Hematopoietic multipotent progenitor cell treated with erythropoietin and hydrocortisone succinate and interleukin-3 and kit ligand, for 4 days (in vitro differentiated cells): ENCODE results near the gene ISY1.
"Not testable (repeated sequence)": the region's sequence is repeated elsewhere in the genome, so short reads cannot be mapped to it uniquely, and the experiment has no call there.

Source experiments
- DNase-seq: peaks from one replicate; pipeline ENCODE4 v3.0.0-alpha.2; 2015

The ISY1 gene

DNA sequence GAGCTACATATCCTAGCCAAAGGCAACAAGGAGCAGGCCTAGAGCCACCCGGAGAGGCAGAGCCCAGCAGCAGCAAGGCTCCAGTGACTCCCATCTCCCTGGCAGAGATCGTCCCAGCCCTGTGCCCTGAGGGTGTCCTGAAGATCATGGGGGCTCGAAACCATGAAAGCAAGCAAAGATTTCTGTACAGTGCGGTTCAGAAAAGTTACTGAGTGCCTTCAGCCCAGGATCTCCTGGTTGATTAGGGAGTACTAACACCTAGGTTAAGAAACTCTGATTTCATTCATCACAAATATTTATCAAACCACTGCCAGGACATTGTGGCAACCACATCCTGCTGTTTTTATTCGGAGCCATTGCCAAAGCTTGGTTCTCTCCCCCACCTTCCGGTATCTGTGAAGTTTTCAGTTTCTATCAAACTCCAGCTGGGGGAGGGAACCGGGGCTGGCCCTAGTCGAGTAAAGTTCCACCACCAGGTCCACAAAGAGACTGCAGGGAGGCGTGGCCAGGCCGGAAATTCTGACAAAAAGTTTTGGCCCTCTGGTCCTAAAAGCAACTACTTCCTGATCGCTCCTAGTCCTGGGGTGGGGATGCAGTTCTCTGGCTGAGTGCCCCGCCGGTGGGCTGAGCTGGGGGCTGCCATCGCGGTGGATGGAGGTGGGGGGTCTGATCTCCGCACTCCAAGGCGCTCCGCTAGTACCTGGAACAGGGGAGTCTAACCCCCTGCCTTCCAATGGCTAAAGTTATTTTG lies 40.4 kb downstream of the ISY1 start:
- peak; percentile 98 for DNase-seq

DNA sequence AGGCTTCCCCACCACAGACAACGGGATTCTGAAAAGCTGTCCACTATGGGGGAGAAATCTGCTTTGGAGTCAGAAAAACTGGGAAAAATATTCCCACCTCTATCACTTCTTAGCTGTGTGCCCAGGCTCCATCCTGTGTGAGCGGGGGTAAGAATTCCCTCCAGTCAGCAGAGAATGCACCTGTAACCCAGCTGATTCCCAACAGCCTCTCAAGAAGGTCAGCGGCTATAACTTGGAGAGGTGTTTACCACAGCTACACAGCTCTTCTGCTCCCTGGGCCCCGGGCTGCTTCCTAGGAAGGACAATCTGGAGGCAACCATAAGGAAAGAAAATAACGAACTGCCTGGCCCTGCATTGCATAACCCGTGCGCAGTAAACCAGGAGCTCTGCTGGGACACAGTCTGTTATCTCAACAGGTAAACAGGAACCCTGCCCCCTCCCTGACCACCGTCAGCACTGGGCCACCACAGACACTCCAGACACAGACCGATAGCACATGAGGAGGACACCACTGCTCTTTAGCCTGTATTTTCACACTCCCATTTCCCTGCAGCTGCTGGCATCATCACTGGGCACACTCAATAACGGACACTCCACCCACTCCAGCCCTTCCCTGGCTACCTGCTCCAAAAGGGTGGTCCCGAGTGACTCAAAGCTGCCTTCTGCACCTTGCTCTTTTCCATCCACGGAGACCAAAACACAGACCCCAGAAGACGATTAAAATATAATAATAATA lies 41.3 kb downstream of the ISY1 start:
- DNase-seq: no peak

DNA sequence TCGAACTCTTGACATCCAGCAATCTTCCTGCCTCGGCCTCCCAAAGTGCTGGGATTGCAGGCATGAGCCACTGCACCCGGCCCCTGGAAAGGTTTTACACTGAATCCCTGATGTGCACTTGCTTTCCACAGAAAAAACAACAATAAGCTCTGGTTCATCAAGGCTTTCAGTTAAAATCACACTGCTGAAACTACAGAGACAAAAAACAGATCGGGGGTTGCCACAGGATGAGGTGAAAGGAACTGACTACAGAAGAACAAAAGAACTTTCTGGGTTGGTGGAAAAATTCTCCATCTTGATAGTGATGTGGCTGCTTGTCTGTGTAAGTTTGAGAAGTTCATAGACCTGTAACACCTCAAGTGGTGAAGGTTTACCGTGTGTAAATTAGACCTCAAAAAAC lies 42.1 kb downstream of the ISY1 start:
- DNase-seq: no peak

DNA sequence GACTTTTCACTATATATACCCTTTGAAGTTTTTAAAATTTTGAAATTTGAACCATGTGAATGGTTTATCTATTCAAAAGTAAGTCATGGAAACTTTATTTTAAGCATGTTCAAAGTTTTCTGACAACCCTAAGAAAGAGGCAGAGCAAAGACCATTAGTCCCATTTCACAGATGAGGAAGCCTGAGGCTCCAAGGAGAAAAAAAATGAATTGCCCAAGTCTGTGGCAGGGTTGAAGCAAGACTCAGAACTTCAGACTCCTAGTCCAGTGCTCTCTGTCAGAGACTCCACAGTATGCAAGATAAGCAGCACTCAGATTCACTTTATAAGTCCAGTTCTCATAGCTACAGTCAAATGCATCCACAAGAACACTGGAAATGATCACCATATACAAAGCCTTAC lies 43.7 kb downstream of the ISY1 start:
- no peak for DNase-seq

DNA sequence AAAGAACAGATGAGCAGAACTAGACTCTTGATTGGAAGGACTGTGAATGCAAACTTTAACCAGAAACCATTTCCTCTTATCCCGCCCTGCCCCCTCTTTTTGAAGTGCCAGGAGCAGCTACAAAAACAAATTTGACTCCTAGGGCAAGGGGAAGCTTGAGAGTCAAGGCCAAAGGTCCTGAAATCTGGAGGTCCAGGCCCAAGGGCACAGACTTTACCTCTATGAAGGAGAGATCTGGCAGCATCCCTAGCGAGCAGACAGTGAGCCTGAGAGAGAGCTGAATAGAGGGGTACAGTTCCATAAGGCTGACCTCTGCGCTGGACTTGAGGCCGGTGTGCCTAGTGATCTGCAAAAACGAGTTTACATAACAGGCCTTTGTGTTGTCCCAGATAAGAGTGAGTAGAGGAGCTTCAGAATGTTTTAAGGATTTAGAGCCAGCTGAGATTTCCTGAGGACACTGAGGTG lies 44.3 kb downstream of the ISY1 start:
- DNase-seq: no peak

DNA sequence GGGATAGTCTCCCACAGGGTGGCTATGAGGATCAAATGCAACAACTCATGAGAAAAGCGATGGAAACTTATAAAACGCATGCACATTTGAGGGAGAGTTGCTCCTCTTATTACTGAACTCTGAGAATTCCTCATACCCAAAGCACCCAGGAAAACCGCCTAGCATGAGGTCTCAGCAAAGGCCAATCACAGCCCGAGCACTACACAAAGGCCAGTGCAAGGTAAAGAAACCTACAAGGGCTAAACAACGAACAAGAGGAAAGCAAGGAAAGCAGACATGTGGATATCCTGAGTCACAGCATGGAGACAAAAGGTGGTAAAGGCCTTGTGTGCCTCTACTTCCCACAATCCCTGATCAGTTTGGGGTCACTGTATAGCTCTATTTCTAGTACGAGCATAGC lies 46.4 kb downstream of the ISY1 start:
- DNase-seq: no peak

DNA sequence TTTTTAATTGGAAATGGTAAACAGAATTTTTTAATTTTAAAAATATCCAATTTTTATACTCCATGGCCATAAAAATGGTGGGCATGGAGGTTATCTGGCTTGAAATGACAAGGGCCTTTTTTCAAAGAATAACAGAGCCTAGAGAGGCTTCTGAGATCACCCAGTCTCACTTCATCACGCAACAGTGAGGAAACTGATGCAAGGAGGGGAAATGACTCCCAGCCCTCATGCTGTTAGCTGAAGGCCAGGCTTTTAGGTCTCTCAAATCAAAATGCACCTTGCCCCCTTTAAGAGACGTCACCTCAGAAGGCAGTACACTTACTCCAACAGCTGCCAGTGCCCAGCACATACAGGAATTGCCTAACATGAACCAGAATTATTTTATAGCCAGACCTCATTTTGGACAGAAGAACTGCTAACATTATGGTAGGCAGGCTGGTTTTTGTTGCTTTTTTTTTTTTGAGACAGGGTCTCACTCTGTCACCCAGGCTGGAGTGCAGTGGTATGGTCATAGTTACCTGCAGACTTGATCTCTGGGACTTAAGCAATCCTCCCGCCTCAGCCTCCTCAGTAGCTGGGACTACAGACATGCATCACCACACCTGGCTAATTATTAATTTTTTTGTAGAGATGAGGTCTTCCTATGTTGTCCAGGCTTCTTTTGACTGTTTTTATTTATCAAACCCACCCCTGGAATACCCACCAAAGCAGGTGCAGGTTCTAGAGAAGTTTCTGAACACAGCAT lies 48.4 kb downstream of the ISY1 start:
- peak; percentile 36 for DNase-seq

DNA sequence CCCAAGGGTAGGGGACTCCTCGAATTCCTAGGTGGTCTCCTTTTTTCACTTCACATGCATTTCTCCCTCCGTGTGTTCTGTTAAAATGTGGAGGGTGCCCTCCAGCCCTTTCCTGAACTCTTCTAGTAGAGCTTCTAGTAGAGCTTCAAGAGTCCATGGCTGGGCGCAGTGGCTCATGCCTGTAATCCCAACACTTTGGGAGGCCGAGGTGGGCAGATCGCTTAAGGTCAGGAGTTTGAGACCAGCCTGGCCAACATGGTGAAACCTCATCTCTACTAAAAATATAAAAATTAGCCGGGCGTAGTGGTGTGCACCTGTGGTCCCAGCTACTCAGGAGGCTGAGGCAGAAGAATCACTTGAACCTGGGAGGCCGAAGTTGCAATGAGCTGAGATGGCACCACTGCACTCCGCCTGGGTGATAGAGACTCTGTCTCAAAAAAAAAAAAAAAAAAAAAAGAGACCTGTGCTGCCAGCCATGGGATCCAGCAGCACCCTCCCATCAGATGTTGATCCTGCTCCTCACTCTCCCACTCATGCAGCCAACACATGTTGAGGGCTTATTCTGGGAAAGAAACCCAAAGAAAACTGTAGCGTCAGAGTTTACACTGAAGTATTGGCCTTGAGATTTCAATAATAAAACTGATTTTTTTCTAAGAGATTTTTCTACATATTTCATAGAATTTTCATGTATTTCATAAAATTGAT lies 49.6 kb downstream of the ISY1 start:
- not testable (repeated sequence) for DNase-seq

DNA sequence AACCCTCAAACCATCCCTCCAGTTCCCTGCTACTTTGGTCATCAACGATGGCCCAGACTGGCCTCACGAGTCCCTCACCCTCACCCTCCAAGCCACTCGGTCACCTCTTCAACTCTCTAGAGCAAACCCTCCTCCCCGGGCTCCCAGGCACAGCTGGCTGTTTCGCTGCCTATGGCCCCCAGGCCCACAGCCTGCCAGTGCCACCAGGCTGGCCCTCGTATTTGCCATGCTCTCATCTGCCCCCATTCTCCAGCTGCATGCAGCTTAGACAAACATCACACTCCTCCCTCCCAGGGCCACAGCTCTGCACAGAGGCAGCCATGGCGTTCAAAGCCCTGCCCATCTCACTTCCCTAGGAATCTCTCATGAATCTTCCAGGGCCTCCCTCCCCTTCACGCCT lies 53.1 kb downstream of the ISY1 start:
- DNase-seq: no peak

DNA sequence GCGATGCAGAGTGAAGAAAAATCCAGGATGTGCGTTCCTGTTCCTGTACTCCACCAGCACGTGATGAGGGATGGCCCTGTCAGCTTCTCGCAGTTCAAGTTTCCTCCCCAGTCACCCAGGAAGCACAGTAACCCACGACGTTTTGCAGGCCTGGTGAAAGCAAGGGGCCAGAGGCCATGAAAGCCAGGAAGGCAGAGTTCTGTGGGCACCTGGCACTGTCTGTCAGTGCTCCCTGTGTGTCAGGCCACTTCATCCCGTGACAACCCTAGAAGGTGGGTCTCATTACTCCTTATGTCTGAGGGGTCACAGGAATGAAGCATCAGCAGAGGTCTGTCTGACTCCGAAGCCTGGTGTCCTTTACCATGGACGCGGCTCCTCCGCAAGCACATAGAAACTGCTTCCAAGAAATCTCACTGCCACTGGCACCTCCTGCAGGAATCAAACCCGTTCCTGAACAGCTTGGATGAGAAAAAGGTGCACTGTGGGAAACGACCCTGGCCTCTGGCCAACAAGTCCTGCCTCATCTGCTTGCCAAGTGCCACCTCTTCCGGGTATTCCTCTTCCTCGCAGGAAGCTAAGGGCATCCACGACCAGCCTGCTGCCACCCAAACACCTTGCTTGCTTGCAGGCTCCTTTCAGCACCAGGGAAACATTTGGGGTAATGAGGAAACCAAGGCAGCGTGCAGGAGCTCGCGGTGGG lies 53.8 kb downstream of the ISY1 start:
- DNase-seq: no peak

DNA sequence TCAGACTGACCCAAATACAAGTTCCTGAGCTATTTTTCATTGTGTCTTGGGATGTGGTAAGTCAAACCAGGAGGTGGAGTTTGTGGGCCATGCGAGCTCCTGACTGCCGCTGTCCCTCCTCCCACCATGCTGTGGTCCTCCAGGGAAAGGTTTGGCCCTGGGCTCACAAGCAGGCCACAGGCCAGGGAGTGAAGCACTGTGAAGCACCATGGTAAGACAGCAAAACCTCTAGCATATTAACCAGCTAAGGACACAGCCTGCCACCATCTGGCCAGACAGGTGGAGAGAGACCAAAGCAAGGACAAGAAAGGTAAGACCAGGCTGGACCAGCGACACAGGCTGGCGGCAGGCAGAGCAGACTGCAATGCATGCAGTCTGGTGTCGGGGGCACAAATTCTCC lies 54.5 kb downstream of the ISY1 start:
- DNase-seq: no peak

DNA sequence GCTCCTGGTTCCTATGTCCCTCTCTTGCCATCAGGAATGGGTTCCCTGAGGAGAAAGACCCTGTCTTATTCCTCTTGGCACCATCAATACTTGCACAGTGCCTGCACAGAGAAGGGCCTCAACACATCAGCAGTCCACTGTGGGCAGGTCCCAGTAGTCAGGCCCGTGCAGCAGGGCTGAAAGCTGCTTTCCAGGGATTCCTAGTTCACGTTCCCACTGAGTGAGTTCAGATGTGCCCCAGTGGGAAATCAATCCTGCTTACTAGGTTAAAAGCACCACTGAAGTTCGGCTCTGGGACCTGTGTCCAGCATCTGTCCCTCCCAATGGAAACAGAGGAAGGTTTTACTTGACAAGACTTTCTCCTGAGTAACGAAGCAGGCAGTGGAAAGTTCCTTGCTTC lies 55.0 kb downstream of the ISY1 start:
- no peak for DNase-seq

DNA sequence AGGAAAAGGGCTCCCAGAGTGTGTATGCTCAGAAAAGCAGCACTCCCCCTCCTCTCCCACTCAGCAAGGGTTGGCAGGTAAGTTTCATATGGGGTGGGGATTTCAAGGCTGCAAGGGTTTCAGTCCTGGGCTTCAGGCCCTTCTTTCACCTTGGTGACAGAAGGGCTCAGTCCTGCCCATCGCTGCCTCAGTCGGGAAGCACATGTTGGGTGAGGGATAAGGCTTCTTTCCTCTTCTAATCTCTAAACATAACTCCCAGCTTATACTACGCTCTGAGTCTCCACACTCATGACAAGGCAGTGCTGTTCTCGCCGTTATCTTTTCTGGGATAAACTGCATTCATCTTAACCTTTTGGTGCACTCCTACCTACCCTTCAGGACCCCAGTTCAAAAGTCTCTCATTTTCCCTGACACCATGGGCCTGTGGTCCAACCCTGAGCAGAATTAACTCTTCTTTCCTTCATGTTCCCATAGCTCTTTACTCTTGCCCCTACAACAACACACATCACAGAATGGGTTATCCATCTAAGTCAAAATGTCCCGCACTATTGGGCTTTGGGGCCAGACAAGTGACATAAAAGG lies 56.3 kb downstream of the ISY1 start:
- DNase-seq: no peak

DNA sequence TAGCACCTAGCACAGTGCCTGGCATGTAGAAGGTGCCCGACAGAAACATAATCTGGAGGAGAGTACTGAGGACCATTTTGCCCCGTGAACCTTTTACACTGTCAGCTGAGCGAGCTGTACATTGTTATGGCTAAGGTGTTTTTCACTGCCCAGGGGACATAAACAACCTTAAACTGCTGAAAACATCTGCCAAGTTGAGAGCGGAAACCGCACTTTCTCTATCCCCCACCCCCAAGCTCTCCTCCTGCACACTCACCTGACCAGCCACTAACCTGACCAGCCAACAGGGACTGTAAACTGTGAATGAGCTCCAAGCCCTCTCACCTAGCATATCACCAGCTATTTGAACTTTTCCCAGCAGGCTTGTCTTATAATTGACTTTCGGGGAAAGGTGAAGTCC lies 56.8 kb downstream of the ISY1 start:
- no peak for DNase-seq

DNA sequence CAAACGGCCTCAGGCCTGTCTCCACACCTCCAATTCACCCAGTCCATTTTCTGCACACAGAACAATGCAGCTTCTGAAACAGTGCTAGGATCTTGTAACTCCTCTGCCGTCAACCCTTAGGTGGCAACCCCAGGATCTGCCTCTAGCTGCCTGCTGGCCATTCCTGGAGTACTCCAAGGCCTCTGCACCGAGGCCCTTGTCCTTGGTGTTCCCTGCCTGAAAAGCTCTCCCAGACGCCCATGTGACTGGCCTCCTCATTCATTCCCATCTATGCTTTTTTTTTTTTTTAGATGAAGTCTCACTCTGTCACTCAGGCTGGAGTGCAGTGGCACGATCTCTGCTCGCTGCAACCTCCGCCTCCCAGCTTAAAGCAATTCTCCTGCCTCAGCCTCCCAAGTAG lies 57.6 kb downstream of the ISY1 start:
- no peak for DNase-seq

DNA sequence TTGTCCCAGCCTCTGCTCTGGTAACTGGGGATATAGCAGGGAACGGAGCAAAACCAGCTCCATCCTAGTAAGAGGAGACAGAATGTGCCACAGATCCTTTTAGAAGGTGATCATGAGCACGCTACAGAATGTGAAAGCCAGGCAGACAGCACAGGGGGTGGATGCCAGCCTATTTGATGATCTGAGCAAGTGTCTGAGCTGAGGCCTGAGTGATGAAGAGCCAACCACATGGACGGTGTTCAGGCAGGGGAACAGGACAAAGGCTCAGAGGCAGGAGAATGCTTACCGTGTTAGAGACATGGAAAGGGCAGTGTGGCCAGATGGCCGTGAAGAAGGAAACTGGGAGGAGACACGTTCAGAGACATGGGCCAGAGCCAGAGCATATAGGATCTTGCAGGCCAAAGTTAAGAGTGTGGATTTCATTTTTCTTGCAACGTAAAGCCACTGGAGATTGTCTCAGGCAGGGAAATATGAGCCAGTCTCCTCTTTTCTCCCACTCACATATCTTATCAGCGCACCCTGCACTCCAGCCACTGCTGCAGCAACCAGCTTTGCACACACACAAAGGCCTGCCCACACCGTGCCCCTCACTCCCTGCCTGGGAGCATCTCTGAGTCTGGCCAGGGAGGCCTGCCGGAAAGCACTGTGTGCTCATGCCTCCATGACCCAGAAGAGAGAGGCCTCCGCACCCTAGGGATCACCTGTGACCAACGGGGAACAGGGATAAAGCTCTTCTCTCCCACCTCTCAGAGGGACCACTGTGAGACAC lies 59.3 kb downstream of the ISY1 start:
- no peak for DNase-seq

DNA sequence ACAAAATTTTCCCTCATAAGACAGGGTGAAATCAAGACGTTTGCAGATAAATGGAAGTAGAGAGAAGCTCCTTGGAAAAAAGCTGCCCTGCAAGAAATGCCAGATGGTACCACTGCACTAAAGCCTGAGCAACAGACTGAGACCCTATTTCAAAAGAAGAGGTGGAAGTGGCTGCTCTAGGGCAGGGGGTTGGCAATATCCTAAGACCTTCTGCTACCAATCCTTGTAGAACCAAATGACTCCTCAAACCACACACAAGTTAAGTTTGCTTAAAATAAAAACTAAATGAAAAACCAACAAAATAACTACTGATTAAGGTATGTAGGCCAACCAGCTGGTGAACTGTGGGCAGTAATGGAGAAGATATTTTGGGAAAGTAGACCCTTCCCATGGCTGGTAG lies 60.6 kb downstream of the ISY1 start:
- no peak for DNase-seq

DNA sequence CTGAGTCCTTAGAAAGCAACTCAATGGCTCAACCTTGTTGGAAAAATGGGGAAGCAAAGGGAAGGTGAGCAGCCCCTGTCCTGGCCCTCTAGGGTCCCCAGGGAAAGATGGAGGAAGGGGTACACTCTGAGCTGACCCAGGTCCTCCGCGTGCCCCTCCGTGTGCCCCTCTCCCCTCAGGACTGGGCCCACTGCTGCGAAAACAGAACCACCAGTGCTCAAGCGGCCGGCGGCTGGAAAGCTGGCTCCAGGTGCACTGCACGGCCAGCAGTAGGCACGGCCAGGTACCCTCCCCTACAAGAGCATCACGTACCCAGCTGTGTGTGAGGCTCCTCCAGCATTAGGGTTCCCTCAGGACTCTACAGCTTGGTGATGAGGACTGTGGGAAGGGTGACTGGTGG lies 65.6 kb downstream of the ISY1 start:
- no peak for DNase-seq

DNA sequence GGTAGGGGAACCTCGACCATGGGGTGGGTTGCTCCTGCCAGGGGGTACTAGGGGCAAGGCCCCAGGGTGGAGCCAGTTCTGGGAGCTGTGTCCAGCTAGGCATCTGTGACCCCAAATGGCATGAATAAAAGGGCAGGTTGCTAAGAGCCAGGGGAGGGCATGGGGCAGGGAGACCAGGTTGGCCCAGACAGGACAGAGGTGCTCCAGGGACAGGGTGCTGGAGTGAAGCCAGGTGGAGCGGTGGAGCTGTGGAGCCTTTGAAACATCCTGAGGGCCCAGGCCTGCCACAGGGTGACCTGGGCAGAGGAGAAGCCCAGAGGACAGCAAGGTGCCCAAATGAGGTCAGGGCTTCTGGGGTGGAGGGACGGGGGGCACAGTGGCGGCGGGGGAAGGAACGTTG lies 72.6 kb downstream of the ISY1 start:
- DNase-seq: not testable (repeated sequence)

DNA sequence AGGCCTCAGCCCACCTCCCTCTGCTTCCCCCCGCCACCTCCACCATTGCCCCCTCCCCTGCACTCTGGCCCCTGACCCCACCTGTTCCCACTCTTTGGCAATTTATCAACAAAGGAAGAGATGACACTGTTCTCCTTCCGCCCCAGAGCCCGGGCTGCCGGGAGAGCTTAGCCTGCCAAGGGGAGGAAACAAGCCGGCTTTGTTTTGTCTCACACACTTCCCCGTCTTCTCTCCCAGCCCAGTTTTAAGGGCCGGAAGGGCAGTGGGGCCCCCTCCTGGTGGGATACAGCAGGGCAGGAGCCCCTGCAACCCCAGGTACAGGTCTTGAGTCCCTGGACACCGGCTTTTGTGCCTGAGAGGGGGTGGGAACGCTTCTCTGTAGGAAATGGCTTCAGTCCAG lies 73.0 kb downstream of the ISY1 start:
- DNase-seq: peak; percentile 74

DNA sequence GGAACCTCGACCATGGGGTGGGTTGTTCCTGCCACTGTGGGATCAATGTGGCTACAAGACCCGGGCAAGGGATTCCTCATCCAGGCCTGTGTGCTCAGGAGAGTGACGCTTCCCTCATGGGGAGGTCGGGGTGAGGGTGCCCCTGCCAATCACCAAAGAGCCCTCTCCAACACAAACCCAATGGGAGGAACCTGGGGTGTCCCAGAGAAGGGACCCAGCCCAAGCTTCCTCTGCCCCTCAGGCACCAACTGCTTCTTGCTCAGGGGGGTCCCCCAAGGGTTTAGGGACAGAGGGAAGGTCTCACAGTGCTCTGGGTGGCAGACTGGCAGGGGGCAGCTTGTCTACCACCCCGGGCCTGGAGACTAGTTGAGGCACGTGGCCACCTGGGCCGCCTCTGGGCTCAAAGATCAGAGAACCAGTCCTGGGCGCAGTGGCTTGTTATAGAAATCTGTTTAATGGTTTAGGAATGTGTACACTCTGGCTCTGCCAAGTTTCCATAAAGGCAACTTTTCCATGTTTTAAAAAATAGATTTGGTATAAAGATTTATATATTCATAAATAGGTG lies 73.6 kb downstream of the ISY1 start:
- DNase-seq: no peak
